Purkinje cell (primary cell): ENCODE measurements around the gene DONSON. TPM values are rescaled to one million over a fixed set of nuclear protein-coding genes. Genes with fewer than 3 reads are reported as not detected.

Source experiments
- polyA plus RNA-seq: library from polyadenylated mRNA; unstranded; fragments of >200 nt; fragmentation: Nextera tagmentation; gene quantifications from 2 replicates; pipeline ENCODE4 v1.2.1, GENCODE V29; 2014

Gene DONSON, protein sequence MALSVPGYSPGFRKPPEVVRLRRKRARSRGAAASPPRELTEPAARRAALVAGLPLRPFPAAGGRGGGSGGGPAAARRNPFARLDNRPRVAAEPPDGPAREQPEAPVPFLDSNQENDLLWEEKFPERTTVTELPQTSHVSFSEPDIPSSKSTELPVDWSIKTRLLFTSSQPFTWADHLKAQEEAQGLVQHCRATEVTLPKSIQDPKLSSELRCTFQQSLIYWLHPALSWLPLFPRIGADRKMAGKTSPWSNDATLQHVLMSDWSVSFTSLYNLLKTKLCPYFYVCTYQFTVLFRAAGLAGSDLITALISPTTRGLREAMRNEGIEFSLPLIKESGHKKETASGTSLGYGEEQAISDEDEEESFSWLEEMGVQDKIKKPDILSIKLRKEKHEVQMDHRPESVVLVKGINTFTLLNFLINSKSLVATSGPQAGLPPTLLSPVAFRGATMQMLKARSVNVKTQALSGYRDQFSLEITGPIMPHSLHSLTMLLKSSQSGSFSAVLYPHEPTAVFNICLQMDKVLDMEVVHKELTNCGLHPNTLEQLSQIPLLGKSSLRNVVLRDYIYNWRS
- 15.3 and 19.6 TPM in 2 replicates for polyA plus RNA-seq

DNA sequence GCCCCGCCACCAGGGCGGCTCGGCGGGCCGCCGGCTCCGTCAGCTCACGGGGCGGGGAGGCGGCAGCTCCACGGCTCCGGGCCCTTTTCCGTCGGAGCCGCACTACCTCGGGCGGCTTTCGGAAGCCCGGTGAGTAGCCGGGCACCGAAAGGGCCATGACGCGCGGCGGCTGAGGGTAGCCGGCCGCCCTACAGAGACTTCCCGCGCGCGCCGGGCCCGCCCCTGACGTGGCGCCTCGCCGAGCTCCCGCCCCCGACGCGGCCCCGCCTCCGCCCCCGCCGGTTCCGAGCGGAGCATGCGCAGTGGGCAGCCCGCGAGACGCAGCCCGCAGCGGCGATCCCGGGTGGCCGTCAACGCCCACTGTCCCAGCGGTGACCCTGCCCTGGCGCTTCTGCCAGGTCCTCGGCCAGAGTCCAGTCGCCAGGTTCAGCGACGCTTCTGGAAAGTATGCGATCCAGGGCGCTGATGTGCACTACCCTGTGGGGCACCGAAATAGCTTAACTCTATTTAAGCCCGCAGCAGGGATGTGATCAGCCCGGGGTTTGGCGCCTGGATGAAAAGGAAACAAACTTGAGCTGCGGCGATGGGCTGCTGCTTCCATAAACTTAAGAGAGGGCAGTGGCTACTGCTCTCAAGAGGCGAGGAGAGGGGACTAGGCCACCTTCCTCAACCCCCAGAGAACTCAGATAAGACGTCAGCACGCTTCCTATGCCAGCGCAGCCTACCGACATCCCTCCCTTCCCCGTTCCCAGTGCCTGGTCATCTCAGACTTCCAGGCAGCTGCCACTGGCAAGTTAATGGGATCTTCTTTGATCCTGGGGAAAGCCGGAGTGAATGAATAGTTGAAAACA is at the start of gene DONSON:
TSS of gene DONSON (minus strand) at position 200 of the 851 bp plus-strand sequence. CDS start at position 157, 43 bp downstream.

GRCh38 chr21:33542640-33543504 is 45.6 kb downstream of the DONSON start, which contains the start of gene SON:
SON (plus strand) TSS chr21:33543038; CDS start chr21:33543093, 55 bp downstream.

DNA sequence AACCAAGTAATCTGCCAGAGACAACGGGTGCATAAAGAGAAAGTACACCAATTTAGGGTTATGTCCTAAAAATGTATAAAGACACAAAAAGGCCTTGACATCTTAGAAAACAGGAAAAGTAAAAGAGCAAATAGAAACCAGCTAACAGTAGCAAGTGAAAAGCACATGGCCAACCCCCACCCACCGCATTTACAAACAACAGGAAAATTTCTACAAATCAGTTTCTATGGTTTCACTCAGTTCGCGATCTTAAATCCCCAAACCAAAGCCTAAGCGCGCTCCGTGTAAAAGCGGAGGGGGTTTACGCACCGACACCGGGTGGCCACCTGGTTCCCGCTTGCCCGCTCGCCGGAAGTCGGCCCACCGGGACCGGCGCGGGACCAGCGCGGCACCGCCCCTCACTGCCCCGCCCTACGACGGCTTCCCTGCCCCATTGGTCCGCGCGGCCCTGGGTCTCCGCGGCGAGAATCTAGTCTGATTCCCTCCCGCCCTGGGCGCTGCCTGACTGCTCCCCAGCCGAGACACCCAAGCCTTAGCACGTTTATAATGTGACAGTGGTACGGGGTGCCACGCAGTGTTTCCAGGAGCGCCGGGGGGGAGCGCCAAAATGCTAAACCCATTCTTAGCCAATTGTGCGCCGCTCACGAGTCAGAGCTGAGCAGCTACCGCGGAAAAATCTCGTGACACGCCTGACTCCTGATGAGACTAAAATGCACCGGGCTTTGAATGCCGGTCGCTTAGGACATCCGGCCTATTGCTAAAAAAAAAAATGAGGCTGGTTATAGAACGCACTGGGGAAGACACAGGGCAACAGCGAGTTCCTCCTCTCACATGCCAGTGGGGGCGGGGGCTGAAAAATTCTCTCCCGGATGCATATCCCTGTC is 46.5 kb downstream of the DONSON start, which contains the start of gene GART:
TSS of gene GART (minus strand) at position 362 of the 884 bp plus-strand sequence. CDS start 2,802 bp downstream, outside the sequence.

Other genes starting within 250 kb of the DONSON start
- gene IFNGR2, start 185.3 kb downstream of the DONSON start, polyA plus RNA-seq: 29.4 and 29.6 TPM in 2 replicates
- gene TMEM50B, start 108.7 kb downstream of the DONSON start, polyA plus RNA-seq: 192 and 237 TPM in 2 replicates
- gene DNAJC28, start 97.0 kb downstream of the DONSON start, polyA plus RNA-seq: 16.0 and 21.6 TPM in 2 replicates
- gene GART, start 46.6 kb downstream of the DONSON start, polyA plus RNA-seq: 18.6 and 26.6 TPM in 2 replicates
- gene SON, start 45.6 kb downstream of the DONSON start, polyA plus RNA-seq: 1,065 and 1,220 TPM in 2 replicates
- 110 and 150 TPM in 2 replicates for gene CRYZL1, start 53.1 kb upstream of the DONSON start, polyA plus RNA-seq
- 10.1 and 12.8 TPM in 2 replicates for gene ITSN1, start 53.8 kb upstream of the DONSON start, polyA plus RNA-seq